T follicular helper cell (primary cell): Measurements from ENCODE around the gene VPS4B.
"Not testable (repeated sequence)": the region's sequence is repeated elsewhere in the genome, so short reads cannot be mapped to it uniquely, and the experiment has no call there.

ENCODE experiments used
- DNase-seq: peaks from one replicate; pipeline ENCODE4 v3.0.0-alpha.2; 2020; ENCODE audit warnings: low read depth
- total RNA-seq, 2 experiments: gene quantifications; one replicate each; lab custom pipeline; 2026; lab: John Stamatoyannopoulos, UW

The VPS4B gene
- 112 to 139 reads per million in 2 experiments for total RNA-seq

DNA sequence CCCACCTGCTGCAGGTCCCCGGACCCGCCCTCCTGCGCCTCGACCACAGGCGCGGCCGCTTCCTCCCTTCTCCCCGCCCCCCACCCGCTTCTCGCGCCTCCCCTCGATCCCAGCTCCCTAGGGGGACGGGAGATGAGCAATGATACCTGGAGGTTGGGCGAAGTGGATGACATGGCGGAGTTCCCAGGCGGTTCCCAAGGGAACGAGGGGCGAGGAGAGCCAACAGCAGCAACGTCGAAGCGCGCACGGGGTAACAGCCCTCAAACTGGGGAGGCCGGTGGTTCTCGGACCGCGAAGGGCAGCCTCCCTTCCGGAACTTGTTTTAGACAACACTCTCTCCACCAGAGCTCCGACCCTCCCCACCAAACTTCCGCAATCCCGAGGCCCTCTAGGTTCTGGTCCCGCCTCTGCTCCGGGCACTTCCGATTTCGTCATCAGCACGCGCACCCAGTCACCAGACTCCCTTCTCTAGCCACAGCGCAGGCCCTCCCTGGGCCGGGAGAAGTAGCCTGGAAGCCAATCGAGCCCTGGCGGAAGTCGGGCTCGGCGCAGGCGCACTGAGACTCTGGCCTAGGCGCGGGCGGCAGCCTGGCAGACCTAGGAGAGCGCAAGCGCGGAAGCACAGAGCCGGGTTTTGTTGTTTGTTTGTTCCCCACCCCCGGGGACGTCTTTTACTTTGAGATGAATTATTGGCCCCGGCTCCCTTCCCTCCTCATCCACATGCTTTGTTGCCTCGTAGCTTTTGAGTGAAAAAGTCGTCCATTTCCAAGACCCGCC is at the start of gene VPS4B:
VPS4B (minus strand) TSS at position 390 of the 777 bp plus-strand sequence; CDS start at position 173, 217 bp downstream.
- peak; percentile 100 for DNase-seq

DNA sequence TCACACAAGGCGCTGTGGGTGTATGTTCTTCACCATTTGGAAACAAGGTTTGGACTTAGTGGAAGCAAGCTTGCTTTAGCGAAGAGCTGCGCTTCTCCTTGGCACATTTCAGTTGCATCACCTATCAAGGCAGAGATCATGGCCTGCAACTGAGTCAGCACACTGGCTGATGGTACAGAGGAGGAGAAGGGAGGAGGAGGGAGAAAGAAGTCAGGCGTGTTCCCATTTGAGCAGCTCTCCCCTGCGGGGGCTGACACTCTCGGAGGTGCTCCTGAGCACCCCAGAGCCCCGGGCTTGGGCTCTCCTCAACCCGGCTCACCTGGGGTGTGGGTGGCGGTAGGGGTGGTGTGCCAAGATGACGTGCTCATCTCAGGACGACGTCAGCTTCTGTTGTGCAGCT is 48.5 kb upstream of the VPS4B start:
- DNase-seq, result no peak

DNA sequence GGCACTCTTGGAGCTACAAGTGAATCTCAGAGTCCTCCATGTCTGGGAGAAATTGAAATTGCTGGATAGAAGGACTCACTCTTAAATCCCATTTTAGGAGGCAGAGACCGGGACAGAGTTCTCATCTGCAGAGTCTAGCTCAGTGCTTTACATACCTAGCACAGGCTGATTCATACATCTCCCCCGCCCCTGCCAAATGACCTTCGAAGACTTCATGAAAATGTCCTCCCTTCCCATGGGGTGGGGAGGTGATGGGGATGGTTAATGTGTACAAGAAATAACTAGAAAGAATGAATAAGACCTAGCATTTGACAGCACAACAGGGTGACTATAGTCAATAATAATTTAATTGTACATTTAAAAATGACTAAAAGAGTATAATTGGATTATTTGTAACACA is 46.3 kb upstream of the VPS4B start:
- DNase-seq, result no peak

DNA sequence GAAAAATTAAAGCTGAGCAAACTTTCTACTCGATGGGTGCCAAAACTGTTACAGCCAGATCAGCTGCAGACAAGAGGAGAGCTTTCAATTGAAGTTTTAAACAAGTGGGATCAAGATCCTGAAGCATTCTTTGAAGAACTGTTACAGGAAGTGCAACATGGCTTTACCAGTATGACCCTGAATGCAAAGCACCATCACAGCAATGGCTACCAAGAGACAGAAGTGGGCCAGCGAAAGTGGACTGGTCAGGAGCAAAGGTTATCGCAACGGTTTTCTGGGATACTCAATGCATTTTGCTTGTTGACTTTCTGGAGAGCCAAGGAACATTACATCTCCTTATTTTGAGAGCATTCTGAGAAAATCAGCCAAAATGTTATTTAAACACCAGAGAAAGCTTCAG is 45.4 kb upstream of the VPS4B start:
- DNase-seq, result no peak

DNA sequence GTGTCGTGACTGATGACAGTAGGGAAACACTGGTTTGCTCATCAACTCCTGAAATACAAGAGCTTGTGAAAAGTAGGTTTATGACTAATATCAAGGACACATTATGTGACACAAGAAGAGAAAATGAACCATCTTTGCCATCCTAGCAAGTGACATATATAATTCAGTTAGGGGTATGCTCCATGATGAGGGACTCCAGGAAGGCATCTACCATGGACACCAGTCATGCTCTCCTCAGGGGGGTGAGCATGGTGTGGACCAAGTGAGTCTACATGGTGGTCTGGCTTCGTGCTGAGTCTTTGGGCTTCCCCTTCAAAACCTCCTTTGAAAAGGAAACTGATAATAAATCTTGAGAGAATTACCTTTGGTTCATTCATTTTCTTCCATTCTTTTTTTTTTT is 42.8 kb upstream of the VPS4B start:
- DNase-seq, result no peak

DNA sequence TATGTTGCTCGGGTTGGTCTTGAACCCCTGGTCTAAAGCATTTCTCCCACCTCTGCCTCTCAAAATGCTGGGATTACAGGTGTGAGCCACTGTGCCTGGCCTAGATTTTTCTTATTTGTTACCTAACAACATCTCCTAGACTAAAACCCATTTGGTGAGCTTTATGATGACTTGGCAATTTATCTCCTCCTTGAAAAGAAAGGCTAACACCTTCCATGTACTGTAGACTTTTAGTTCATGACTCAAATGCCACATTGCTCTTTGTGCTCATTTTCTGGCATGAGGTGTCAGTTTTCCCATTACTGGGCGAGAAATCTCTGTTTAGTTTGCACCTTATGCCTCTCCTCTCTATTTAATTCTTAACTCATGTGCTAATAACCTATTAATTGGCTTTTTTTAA is 42.2 kb upstream of the VPS4B start:
- no peak for DNase-seq

DNA sequence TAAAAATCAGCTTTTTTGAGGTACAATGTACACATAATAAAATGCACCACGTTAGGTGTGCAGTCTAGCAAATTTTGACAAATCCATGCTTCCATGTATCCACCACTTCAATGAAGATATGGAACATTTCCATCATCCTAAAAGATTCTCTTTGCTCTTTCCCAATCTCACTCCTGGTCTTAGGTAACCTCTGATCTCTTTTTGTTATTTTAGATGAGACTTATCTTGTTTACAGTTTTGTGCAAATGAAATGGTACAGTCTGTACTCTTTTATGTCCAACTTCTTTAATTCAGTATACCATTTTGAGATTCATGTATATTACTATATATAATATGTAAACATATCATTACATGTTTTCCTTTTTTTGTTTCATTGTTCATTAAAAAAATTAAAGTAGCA is 38.1 kb upstream of the VPS4B start:
- DNase-seq, result no peak

DNA sequence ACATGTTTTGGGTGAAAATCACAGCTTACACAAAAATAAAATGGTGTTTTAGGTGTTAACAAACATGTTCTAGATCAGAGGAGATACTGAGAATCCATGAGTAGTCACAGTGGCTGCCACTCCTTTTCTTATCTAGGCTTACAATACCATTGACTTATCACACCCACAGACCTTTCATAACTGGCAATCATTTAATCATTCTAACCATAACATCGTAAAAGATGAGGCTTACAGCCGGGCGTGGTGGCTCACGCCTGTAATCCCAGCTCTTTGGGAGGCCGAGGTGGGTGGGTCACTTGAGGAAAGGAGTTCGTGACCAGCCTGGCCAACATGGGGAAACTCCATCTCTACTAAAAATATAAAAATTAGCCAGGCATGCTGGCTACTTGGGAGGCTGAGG is 35.7 kb upstream of the VPS4B start:
- DNase-seq, result no peak

DNA sequence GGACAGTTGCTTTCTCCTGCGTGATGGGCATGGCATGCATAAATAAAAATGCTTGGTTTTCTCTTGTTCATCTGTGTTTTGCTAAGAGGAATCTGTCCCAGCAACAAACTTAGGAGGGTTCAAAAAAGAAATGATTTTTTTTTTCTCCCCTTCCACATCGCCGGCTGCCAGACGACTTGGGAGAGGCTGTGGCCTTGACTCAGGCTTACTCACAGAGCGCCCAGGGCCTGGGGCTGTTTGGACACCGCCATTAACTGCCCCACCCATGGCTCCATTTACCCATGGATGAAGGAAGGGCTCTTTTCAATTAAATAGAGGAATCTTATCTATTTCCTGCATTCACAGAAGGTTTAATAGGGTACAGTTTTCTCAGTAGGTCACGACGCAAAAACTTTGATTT is 32.2 kb upstream of the VPS4B start:
- DNase-seq, result no peak

DNA sequence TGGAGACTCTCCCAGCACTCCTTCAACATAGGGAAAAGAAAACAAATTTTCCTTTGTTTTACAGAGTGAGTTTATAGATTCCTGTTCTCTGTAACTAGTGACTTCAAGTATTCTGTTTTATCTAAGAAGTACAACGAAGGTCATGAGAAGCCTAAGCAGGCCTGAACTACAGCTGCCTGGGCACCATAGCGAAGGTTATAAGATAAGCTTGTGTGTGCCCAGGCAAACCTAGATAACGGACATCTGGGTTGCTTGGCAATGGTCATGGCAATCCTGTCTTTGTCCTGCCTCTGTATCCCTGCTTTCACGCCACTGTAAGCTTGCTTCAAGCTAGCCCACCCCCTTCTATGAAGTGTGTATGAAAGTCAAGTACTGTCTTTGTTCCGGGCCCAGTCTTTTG is 30.5 kb upstream of the VPS4B start:
- DNase-seq, result not testable (repeated sequence)

DNA sequence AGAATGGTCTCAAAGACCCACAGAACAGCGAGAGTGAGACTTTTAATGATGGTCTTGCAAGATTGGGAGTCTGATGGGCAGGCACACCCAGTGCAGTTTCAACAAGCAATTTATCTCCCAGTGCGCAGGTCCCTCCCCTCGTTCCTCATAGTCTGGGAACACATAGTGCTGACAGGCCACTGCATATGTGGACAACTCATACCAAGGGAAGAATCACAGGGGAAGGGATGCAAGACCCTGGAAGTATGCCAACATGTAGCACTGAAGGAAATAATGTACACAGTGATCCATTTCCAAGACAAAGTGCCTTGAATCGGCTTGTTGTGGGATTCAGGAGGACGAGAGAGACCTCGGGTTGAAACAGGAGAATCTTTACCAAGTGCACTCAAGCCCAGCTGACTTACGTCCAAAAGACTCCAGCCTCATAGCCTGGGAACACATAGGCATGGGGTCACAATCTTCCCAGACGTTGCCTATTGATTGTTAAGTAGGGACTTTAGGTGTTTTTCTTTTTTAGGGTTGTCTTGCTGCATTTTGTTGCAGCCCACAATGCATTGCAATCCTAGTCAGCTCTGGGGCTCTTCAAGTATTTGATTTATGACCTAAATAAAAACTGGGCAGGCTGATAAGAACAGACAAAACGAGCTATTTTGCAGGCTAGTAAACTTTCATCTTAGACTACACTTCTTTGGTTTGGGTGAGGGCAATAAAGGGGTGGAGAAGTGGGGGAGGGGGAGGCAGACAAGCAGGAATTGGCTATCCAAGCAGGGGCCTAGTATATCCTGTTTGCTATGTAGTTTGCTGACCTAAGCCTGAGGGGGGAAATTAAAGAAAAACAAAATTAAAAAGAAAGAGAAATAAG is 29.8 kb upstream of the VPS4B start:
- no peak for DNase-seq

DNA sequence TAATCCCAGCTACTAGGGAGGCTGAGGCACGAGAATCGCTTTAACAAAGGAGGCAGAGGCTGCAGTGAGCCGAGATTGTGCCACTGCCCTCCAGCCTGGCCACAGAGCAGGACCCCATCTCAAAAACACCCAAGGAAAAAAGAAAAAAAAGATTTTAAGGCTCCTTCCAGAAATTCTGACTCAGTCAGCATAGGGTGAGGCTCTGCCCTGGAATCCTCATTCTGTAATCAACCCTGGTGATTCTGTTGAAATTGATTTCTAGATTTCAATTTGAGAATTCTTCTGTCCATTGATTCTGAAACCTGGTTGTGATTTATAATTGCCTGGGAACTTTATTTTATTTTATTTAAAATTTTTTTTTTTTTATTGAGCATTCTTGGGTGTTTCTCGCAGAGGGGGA is 27.1 kb upstream of the VPS4B start:
- DNase-seq, result no peak

DNA sequence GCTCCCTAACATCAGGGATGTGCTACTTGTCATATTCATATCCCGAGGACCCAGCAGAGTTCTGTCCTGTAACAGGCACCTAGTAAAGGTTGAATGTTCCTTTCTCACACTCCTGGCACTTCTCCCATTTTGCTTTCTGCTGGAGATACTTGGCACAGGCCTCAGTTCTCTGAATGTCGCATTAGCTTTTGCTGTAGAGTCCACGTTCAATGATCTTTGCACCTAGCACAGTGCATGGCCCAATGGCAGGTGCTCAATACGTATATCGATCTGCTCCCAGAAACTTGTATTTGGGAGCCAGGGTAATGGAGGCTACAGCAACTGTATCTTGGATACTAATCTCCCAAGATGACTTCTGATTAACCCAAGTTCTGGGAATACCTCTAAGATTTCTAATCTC is 24.8 kb upstream of the VPS4B start:
- no peak for DNase-seq

DNA sequence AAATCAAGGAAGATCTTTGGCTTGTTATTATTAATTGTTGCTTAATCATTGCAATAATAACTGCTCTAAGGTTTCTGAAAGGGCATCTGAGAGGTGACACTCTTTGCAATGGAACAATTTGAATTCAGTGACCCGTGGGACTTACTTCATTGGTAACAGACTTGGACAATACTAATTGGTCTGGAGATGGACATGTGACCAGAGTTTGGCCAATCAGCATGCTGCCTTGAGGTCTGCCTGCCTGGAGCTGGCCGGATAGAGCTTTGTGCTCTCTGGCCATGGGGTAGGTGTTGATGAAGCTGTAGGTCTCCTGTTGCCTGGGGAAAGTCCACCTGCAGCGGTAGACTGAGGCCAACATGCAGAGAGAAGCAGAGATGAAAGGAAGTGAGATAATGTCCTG is 24.0 kb upstream of the VPS4B start:
- no peak for DNase-seq

DNA sequence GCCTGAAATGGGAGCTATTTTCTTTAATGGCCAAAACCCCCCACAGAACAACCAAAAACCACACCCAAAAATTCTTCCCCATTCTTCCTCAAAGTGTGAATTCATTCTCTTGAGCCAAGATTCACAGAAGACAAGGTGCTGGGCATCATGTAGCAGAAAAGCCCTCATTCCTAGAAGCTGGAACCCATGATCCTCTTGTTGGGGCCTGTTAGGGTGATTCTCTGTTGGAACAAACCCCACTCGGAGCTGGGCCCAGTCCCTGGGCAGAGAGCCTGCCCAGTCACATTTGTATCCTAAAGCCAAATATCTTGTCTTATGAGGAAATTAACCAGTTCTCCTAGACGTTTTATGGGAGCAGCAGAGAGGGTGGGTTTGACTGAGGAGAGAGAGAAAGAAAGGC is 22.8 kb upstream of the VPS4B start:
- DNase-seq, result no peak

DNA sequence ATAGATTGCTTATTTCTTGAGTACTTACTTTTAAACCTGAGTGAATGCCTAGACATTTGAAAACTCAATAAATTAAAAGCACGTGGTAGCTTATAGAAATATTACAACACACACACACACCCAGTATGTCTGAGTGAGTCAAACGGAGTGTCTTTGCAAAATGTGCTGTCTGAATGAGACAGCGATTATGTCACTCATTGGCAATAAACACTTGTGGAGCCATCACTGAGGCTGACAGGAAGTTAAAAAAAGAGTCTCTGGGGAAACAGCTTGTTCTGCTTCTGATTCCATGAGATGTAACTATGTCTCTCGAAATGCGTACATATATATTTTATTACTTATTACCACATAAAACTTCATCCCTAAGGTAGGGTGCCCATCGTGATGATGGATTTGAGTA is 22.3 kb upstream of the VPS4B start:
- DNase-seq, result no peak

DNA sequence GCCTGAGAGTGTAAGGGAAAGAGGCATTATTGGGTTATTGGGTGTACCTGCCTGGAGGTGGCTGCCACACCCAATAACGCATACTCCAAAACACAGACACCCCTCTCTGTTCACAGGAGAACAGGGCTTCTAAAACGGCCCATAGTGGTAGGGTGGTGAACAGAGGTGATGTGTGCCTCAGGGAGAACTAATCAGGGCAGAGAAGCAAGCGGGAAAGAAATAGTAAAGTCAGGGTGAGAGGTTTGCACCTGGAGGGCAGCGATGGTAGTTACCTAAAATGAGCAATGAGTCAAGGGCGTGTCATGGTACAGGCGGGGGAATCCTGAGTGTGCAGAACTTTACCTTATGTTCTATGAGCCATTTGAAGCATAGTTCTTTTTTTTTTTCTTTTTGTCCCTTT is 21.6 kb upstream of the VPS4B start:
- no peak for DNase-seq

DNA sequence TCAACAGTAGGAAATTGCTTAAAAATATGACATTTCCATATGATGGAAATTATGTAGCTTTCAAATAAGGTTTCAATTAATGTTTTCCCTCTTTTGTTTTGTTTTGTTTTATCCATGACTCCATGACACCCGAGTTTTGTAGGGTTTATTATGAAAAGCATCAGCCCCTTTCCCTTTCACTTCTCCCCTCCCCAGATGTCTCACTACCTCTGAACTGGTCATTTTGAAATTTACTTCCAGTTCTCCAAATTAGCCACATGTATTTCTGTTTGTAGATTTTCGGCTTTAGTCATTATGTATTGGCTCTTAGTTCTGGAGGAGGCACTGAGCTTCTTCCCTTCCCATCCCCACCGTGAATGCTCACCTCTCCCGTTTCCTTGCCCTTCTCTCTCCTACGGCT is 18.6 kb upstream of the VPS4B start:
- no peak for DNase-seq

DNA sequence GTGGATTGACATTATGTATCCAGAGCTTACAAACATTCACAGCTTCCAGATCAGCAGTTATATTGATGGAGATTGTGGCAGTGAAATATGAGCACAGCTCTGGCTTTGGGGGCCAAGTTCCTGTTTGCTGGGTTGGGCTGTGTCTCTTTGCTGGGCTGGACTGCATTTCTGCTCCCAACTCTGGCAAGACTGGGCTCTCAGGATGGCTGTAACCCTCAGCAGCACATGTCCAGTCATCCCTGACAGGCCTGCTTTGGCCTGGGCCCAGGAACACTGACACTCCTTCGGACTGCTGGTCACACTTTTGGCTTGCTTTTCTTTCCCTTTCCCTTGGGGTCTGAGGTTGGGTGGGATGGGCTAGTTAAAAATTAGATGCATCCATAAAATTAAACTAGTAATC is 17.9 kb upstream of the VPS4B start:
- no peak for DNase-seq

DNA sequence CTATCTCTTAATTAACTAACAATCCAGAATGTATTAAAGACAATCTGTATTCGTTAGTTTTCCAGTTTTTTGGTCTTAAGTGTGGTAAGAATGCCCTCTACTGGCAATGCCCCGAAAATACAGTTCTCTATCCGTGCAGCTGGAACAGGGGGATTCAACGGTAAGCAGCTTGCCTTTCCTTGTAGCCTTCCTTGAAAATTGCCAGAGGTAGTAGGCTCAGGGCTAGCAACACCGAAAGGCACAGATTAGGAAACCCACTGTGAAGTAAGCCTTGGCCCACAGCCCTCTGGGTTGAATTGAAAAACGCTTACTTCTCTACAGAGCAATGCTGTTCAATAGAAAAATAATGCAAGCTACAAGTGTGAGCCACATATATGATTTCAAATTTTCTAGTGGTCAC is 17.1 kb upstream of the VPS4B start:
- peak; percentile 22 for DNase-seq

DNA sequence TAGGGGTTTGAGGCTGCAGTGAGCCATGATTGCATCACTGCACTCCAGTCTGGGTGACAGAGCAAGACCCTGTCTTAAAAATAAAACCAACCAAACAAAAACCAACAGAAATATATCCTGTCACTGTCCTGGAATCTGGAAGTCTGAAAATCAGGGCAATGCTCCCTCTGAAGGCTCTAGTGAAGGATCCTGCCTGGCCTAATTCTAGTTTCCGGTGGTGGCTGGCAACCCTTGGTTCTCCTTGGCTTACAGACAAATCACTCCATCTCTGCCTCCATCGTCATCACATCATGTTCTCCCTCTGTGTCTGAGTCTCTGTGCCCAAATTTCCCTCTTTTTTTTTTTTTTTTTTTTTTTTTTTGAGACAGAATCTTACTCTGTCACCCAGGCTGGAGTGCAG is 15.9 kb upstream of the VPS4B start:
- DNase-seq, result no peak

DNA sequence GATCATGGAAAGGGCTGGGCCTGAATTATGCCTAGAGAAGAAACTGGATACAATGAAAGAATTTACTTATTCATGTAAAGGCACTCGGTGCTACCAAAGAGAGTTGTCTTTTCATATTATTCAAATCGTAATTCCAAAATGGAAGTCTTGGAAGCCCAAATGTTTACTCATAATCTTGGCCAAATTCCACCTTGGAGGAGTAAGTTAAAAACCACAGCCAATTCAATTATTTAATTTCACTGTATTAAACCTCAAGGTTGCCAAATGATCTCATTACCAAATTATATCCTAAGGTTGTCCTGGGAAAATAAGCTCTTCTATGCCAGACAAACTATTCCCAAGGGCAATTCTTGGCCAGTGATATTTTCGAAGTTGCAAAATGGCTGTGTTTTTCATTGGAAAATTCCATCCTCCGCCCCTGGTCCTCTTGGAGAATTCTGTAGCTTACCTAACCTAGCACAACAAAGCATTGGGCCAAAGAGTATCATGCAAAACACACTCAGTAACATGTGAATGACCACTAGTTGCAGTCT is 11.1 kb upstream of the VPS4B start:
- no peak for DNase-seq

DNA sequence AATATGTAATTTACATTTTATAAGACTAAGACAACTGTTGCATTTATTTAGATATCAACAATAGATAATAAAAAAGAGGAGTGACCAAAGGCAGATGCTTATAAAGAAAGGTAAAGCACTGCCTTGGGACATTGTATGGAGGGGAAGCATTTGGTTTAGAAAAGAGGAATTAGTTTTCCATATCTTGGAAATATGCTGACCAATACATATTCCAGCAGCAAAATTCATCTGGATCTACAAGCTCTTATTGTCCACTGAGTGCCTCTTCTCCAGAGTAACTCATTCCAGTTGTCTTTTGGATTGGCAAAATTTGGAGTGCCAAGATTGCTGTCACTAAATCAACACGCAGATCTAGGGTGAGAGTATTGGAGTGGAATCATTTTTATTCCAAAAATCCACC is 8.9 kb upstream of the VPS4B start:
- no peak for DNase-seq
